Effector CD4-positive, alpha-beta T cell (primary cell): ENCODE measurements around the gene CUL2.
"Not testable (repeated sequence)": the region's sequence is repeated elsewhere in the genome, so short reads cannot be mapped to it uniquely, and the experiment has no call there.

Experiments
- DNase-seq: peaks from one replicate; pipeline ENCODE4 v3.0.0-alpha.2; 2020

CUL2 gene

DNA sequence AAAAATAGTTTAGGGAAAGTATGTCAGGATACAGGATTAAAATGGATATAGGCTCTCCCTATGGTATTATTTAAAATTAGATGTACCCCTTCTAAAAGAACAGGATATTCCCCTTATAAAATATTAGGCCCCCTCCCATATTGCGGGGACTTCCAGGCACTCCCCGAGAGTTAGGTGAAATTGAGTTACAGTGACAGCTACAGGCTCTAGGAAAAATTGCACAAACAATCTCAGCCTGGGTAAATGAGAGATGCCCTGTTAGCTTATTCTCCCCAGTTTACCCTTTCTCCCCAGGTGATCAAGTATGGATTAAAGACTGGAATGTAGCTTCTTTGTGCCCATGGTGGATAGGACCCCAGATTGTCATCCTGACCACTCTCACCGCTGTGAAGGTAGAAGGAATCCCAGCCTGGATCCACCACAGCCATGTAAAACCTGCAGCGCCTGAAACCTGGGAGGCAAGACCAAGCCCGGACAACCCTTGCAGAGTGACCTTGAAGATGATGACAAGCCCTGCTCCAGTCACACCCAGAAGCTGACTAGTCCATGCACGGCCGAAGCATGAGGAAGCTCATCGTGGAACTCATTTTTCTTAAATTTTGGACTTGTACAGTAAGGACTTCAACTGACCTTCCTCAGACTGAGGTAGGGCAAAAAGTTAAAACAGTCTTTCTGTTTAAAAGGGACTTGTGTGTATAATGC lies 115.6 kb downstream of the CUL2 start:
- not testable (repeated sequence) for DNase-seq

DNA sequence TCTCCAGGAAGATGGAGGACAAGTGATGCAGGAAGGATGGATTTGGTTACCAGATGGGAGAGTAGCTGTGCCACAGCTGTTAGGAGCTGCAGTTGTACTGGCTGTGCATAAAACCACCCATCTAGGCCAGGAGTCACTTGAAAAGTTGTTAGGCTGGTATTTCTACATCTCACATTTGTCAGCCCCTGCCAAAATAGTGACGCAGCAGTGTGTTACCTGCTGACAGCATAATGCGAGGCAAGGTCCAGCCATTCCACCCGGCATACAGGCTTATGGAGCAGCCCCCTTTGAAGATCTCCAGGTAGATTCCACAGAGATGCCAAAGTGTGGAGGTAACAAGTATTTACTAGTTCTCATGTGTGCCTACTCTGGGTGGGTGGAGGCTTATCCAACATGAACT lies 116.4 kb downstream of the CUL2 start:
- not testable (repeated sequence) for DNase-seq

DNA sequence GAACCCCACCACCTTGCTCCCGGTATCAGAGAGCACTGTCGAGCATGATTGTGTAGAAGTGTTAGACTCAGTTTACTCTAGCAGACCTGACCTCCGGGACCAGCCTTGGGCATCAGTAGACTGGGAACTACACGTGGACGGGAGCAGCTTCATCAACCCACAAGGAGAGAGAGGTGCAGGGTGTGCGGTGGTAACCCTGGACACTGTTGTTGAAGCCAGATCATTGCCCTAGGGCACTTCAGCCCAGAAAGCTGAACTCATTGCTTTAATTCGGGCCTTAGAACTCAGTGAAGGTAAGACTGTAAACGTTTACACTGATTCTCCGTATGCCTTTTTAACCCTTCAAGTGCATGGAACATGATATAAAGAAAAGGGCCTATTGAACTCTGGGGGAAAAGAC lies 117.0 kb downstream of the CUL2 start:
- not testable (repeated sequence) for DNase-seq

DNA sequence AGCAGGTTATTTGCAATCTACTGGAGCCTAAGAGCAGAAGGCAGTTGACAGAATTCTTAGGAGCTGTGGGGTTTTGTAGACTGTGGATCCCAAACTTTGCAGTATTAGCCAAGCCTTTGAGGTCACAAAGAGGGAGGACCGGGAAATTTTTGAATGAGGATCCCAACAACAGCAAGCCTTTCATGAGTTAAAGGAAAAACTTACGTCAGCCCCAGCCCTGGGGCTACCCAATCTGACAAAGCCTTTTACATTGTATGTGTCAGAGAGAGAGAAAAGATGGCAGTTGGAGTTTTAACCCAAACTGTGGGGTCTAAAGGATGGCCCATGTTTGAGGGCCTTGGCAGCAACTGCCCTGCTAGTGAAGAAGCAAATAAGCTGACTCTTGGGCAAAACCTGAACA lies 117.5 kb downstream of the CUL2 start:
- not testable (repeated sequence) for DNase-seq

DNA sequence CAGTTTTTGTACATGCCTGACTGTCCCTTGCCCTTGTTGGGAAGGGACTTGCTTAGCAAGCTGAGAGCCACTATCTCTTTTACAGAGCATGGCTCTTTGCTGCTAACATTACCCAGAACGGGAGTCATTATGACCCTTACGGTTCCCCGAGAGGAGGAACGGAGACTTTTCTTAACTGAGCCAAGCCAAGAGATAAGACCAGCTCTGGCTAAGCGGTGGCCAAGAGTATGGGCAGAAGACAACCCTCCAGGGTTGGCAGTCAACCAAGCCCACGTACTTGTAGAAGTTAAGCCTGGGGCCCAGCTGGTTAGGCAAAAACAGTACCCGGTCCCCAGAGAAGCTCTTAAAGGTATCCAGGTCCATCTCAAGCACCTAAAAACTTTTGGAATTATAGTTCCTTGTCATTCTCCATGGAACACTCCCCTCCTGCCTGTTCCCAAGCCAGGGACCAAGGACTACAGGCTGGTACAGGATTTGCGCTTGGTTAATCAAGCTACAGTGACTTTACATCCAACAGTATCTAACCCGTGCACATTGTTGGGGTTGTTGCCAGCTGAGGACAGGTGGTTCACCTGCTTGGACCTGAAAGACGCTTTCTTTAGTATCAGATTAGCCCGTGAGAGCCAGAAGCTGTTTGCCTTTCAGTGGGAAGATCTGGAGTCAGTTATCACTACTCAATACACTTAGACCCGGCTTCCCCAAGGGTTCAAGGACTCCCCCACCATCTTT lies 118.4 kb downstream of the CUL2 start:
- DNase-seq = not testable (repeated sequence)

DNA sequence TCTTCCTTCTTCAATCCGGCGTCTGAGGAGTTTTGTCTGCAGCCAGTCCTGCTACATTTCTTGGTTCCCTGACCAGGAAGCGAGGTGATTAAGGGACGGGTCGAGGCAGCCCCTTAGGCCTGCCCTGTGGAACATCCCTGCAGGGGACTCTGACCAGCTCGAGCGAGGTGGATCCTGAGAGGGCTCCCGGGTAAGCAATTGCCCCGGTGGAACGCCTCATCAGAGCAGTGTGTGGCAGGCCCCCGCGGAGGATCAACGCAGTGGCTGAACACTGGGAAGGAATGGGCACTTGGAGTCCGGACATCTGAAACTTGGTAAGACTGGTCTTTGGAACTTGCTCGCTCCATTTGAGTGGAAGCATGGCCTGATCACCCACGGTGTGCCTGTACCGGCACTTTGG lies 121.0 kb downstream of the CUL2 start:
- no peak for DNase-seq

DNA sequence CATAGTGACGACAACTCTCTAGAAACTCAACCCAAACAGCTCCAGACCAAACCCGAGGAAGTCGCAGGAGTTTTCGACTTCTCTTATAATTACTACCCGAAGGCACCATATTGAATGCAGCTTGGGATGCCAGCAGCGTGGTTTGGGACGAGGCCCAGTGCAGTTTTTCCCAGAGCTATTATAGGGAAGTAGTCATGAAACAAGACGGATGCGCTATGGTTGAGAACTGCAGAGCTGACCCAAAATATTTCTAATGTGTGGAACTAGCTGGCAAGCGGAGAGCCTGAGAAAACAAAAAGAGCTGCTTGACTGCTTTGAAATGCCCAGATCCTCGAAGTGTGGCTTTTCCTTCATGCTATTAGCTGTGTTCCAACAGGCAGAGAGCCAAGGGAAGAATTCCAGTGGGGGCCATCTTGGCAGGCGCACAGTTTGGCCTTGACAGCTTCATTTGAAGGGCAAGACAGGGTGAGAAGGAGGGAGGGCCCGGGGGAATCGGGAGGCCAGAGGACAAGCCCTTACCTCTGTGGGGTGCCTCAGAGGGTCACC lies 122.7 kb downstream of the CUL2 start:
- no peak for DNase-seq

DNA sequence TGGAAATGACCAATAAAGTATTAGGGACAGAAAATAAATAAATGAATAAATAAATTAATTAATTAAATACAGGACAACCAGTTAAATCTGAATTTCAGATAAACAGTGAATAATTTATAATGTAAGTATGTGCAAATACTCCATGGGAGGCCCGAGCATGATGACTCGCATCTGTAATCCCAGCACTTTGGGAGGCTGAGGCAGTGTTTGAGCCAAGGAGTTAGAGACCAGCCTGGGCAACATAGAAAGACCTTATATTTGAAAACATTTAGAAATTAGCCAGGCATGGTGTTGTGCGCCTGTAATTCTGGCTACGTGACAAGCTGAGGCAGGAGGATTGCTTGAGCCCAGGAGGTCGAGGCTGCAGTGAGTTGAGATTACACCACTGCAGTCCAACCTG lies 123.7 kb downstream of the CUL2 start:
- no peak for DNase-seq

DNA sequence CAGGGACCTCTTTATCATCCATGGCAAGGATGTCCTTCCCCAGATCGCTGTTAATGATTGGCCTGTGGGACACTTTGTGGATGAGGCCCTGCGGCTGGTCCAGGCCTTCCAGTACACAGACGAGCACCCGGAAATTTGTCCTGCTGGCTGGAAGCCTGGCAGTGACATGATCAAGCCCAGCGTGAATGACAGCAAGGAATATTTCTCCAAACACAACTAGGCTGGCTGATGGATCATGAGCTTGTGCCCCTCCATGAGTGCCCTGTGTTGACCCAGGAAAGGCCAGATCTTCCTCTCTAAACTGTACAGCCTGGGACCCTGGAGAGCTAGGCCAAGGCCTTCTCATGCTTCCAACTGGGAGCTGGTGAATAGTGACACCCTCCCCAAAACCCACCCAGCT lies 124.1 kb downstream of the CUL2 start:
- no peak for DNase-seq

DNA sequence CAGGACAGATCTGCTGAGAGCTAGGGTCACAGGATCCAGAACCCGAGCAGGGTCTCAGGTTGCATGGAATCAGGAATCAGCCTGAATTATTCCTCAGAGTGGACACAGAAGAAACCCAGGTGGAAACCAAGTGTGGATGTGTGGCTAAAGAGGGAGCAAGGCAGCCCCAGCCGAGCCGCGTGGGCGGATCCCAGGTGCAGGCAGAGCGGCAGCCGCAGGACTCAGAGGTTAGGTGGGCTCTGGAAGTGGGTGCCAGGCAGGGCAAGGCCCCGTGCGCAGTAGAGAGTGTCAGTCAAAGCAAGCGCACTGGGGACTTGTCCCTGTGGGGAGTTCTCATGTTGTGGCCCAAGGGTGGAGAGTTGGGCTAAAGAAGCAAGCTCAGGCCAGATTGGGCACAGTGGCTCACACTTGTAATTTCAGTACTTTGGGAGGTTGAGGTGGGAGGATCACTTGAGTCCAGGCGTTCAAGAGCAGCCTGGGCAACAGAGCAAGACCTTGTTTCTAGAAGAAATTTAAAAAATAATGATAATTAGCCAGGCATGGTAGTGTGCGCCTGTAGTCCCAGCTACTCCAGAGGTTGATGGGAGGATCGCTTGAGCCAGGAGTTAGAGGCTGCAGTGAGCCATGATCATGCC lies 125.9 kb downstream of the CUL2 start:
- DNase-seq = no peak

DNA sequence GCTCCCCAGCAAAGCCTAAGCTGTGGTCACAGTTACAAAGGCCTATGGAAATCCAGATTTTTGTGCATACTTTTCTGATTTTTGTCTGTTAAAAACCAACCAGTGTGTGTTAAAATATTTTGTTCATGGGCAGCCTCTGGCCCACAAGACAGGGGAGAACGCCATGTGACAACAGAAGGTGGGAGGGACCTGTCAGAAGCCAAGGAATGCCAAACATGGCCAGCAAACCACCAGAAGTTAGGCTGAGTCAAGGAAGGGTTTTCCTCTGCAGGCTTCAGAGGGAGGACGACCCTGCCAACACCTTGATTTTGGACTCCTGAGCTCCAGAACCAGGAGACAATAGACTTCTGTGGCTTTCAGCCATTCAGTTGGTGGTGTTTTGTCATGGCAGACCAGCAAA lies 127.3 kb downstream of the CUL2 start:
- DNase-seq = no peak

DNA sequence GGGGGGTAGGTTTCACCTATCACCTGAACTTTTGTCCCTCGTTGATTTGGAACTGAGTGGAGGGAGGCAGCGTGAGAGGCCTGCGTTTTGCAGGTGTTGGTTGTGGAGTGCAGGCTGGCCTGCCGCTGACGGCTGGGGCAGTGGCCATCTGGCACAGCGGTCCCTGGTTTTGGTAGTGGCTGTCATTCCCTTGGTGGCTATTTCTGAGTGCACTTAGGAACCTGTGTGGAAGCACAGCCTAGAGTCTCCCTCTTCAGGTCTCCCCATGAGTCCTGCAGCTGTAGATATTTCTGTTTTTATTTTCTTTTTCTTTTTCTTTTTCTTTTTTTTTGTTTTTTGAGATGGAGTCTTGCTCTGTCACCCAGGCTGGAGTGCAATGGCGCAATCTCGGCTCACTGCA lies 129.2 kb downstream of the CUL2 start:
- no peak for DNase-seq

DNA sequence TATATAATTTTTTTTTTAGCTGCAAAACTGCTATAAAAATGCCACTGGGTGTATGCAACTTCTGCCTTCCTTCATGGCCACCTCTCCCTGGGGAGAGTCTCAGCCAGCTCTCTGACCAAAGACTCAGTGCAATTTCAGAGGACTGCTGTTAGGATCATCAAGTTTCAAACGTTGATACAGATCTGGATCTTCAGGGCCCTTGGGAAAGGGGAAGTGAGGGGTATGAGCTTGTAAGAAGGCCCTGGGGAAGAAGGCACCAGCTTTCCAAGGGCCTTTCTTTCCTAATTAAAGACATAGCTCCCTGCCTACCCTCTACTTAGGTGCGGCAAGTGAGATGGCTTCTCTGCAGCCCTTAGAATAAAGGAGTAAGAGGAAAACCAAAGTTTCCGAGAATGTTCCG lies 130.4 kb downstream of the CUL2 start:
- DNase-seq = no peak

DNA sequence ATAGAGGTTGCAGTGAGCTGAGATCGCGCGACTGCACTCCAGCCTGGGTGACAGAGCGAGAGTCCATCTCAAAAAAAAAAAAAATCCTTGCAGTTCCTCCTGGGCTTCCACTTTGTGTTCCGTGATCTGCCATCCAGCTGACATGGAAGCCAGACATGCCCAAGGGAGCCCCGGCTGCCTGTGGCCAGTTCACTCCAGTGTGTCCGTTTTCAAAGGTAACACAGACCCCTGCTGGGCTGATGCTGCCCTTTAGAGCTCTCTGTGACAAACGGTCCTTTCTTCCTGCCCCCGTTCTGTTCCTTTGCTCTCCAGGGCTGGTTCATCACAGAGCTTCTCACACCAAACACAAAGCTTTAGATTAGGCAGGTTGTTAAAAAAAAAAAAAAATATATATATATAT lies 130.8 kb downstream of the CUL2 start:
- DNase-seq = no peak
